Spleen (tissue), 7 donors: ENCODE measurements around the gene RAPGEF3.

Experiments
- POLR2AphosphoS5 ChIP-seq, 3 donors: sonication (generic); formaldehyde crosslinking; IDR thresholded peaks; one replicate each; pipeline ENCODE4 v1.5.1; 2017; ENCODE audit warnings: antibody characterized with exemption in 3 of 3
- TF ChIP-seq, protein P1 (sequence below), 11 experiments: fragments of 200-600 bp in 7 of 11; fragments of 450-650 bp in 4 of 11; sonication (generic) in 4 of 11; IDR thresholded peaks in 8 of 11; conservative IDR thresholded peaks in 3 of 11; 1 replicate in 7 of 11; 2 replicates in 4 of 11; pipeline versions ENCODE4 v1.4.0 to v1.8.0; 2016 to 2021; ENCODE audit warnings: antibody characterized with exemption in 11 of 11, inconsistent platforms in 4 of 11, mild to moderate bottlenecking in 1 of 11
- donor health status: DM: no; HTN: no; CAD: no; lungs with moderate emphysema.
- donor health status: DM: no; HTN: no; CAD: no.
- donor health status: DM: no; HTN: no; CAD: no.

DNA sequence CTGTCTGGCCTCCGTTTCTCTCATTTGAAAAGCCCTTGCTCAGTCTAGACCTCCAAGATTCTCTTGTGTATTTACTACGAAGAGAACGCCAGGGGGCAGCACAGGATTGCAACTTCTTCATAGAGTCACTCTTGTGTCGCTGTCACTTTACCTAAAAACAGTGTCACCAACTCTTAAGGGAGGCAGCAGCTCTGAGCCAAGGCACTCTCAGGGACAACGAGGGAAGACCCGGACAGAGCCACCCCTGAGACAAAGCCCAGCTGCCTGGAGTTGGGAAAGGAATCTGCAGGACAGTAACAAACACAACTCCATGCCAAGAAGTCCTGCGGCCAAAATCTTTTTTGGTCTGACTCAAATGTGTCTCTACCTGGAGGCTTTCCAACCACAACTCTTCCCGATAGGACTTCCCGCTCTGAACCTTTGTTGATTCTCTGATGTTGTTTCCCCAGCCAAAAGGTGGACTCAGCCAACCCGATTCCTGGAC, 43.2 kb downstream of the RAPGEF3 start:
- no peak for TF ChIP-seq POLR2AphosphoS5 (IDR thresholded peaks at IDR 0.05)
- TF ChIP-seq, protein P1, sequence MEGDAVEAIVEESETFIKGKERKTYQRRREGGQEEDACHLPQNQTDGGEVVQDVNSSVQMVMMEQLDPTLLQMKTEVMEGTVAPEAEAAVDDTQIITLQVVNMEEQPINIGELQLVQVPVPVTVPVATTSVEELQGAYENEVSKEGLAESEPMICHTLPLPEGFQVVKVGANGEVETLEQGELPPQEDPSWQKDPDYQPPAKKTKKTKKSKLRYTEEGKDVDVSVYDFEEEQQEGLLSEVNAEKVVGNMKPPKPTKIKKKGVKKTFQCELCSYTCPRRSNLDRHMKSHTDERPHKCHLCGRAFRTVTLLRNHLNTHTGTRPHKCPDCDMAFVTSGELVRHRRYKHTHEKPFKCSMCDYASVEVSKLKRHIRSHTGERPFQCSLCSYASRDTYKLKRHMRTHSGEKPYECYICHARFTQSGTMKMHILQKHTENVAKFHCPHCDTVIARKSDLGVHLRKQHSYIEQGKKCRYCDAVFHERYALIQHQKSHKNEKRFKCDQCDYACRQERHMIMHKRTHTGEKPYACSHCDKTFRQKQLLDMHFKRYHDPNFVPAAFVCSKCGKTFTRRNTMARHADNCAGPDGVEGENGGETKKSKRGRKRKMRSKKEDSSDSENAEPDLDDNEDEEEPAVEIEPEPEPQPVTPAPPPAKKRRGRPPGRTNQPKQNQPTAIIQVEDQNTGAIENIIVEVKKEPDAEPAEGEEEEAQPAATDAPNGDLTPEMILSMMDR (IDR thresholded peaks at IDR 0.05 in 8 of 11, conservative IDR thresholded peaks at IDR 0.05 in 3 of 11), result peak in 10 of 11 experiments; percentile 64 to 89 (median 82)
